GM18867 (cell line): ENCODE data around the gene SPSB2.
A peak's percentile ranks its signal among the peaks of the same experiment; 100 is the strongest.
"Not testable (repeated sequence)": the region's sequence is repeated elsewhere in the genome, so short reads cannot be mapped to it uniquely, and the experiment has no call there.

Experiments
- ATAC-seq: cut with Tn5 transposase; IDR thresholded peaks from one replicate; pipeline ENCODE4 v1.9.1; 2021; ENCODE audit warnings: mild to moderate bottlenecking, moderate library complexity; ENCODE audit not compliant: unreplicated experiment

Gene SPSB2, protein sequence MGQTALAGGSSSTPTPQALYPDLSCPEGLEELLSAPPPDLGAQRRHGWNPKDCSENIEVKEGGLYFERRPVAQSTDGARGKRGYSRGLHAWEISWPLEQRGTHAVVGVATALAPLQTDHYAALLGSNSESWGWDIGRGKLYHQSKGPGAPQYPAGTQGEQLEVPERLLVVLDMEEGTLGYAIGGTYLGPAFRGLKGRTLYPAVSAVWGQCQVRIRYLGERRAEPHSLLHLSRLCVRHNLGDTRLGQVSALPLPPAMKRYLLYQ

DNA sequence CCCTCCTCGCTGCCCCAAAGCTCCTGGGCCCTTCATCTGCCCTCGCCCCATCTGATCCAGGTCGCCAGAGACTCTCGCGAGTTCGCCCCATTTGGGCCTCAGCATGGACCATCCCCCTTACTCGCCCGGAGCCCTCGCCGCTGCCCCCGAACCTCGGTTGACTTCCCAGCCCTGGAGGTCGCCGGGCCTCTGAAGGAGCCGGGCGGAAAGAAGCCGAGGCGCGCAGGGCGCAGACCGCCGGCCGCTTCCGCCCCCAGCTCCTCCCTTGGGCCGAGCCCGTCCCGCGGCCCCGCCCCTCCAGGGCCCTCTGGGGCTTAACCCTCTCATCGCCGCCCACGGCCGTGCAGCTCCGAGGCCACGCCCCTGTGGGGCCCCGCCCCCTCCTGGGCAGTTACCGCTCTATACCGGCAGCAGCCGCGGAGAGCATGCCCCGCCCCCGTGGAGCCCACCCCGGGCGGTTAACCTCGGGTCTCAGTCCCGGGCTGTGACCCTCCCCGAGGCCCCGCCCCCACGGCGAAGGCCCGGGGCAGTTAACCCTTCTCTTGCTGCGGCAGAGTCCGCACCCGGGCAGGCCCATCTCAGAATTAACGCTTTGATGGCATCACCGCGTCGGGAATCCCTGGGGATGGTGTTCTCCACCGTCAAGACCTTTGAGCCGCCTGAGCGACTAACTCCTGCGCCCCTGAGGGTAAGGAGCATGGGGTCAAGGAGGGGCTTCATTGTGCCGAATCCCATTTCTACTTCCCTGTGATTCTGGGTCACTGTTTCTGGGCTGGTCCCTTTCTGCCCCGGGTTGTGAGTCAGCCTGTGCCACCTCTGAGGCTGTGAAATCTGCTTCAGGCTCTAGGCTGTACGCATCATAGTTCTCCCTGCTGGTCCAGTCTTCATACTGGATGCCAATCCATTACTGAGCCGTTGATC is at the start of gene SPSB2:
Gene SPSB2, minus strand, starts transcription at position 210 of the 921 bp plus-strand sequence. CDS start 402 bp downstream, outside the sequence.
- ATAC-seq = peak; percentile 71

DNA sequence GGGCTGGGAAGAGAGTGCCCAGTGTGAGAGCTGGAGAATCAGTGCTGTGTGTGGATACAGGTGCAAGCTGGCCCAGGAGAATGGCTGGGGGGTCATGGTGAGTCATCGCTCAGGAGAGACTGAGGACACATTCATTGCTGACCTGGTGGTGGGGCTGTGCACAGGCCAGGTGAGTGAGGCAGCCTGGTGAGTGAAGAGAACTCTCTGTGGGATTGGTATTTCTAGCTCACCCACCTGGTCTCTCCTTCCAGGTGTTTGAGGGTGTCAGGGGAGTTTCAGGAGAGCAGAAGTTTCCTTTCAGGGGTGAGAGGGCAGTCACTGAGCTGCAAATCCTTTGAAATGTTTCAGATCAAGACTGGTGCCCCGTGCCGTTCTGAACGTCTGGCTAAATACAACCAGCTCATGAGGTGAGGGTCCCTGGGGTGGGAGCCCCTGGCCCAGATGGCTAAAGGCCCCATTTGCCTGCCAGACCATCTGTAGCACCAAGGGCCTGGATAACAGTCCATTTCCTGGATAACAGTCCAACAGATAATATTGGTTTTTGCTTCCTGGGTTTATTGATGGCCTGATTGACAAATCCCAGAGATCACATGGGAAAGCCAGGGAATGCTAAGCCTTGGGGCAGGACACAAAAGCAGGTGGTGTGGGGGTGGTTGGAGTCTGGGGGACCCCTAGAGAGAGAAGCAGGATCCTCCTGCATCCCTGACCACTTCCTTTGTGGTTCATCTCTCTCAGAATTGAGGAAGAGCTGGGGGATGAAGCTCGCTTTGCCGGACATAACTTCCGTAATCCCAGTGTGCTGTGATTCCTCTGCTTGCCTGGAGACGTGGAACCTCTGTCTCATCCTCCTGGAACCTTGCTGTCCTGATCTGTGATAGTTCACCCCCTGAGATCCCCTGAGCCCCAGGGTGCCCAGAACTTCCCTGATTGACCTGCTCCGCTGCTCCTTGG is 49.2 kb upstream of the SPSB2 start:
- peak; percentile 29 for ATAC-seq

GRCh38 chr12:6921539-6921938 is 48.4 kb upstream of the SPSB2 start:
- no peak for ATAC-seq

DNA sequence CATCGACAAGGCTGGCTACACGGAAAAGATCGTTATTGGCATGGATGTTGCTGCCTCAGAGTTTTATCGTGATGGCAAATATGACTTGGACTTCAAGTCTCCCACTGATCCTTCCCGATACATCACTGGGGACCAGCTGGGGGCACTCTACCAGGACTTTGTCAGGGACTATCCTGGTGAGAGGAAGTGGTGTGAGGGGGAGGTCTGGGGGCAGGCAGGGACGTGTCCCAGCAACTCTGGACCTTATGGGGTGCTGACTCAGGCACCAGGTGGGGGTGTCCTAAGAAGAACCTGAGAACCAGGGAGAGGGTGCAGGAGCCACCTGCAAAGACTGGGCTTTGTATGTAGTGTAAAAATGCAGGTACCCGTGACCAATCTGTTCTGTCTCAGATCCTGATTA is 46.5 kb upstream of the SPSB2 start:
- no peak for ATAC-seq

DNA sequence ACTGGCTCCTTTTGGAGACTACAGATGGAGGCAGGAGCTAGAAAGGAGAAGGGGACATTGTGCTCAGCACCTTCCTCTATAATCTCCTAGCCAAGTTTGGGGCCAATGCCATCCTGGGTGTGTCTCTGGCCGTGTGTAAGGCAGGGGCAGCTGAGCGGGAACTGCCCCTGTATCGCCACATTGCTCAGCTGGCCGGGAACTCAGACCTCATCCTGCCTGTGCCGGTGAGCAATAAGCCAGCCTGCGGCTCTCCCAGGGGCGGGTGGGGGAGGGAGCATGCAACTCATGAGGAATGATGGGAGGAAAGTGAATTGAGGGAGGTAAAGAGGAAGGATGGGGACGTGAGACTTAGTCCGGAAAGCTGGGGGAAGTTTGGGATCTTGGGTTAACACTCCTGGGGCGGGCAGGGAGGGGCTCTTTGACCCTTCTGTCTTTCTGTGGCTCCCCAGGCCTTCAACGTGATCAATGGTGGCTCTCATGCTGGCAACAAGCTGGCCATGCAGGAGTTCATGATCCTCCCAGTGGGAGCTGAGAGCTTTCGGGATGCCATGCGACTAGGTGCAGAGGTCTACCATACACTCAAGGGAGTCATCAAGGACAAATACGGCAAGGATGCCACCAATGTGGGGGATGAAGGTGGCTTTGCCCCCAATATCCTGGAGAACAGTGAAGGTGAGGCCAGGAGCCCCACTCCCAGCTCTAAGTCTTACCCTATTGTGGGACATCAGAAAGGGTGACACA is 44.6 kb upstream of the SPSB2 start:
- no peak for ATAC-seq

GRCh38 chr12:6916426-6917200 is 43.5 kb upstream of the SPSB2 start:
- ATAC-seq = no peak

DNA sequence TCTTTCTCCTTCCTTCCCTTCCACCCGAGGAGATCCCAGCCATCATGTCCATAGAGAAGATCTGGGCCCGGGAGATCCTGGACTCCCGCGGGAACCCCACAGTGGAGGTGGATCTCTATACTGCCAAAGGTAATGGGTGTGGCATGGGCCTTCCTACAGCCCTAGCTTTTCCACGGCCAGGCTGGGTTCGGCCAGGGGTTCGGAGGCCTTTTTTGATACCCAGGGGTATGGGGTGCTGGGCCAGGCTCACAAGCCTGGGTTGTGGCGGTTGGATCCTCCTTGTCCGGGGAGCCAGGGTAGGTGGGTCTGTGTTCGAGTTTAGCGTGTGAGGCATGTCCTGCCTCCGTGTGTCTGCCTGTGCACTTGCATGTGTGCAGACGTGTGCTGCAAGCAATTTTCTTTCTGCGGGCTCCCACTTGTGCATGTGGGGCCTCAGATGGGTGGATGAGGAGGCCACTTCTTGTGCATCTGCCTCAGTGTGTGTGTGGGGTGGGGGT is 42.7 kb upstream of the SPSB2 start:
- no peak for ATAC-seq

- no peak for ATAC-seq
Observed at GRCh38 chr12:6914947-6915788, 42.1 kb upstream of the SPSB2 start.

DNA sequence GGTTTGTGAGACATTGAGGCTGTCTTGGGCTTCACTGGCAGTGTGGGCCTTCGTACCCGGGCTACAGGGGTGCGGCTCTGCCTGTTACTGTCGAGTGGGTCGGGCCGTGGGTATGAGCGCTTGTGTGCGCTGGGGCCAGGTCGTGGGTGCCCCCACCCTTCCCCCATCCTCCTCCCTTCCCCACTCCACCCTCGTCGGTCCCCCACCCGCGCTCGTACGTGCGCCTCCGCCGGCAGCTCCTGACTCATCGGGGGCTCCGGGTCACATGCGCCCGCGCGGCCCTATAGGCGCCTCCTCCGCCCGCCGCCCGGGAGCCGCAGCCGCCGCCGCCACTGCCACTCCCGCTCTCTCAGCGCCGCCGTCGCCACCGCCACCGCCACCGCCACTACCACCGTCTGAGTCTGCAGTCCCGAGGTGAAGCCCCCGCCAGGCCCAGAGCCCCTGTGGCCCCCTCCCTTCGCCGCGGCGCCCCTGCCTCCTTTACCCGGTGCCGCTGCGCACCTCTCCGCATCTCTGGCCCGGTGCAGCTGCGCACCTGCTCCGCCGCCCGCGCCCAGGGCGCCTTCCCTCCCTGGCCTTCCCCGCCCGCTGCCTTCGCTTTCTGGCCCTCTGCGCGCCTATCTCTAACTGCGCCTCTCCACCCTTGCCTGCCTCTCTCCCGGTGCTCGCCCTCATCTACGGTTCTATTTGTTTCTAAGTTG is 41.3 kb upstream of the SPSB2 start, which contains the start of gene ENO2:
Gene ENO2, plus strand, starts transcription at position 335 of the 701 bp plus-strand sequence. CDS start 1,253 bp downstream, outside the sequence.
- peak; percentile 72 for ATAC-seq

- ATAC-seq = no peak
Observed at GRCh38 chr12:6912164-6912935, 39.2 kb upstream of the SPSB2 start.

DNA sequence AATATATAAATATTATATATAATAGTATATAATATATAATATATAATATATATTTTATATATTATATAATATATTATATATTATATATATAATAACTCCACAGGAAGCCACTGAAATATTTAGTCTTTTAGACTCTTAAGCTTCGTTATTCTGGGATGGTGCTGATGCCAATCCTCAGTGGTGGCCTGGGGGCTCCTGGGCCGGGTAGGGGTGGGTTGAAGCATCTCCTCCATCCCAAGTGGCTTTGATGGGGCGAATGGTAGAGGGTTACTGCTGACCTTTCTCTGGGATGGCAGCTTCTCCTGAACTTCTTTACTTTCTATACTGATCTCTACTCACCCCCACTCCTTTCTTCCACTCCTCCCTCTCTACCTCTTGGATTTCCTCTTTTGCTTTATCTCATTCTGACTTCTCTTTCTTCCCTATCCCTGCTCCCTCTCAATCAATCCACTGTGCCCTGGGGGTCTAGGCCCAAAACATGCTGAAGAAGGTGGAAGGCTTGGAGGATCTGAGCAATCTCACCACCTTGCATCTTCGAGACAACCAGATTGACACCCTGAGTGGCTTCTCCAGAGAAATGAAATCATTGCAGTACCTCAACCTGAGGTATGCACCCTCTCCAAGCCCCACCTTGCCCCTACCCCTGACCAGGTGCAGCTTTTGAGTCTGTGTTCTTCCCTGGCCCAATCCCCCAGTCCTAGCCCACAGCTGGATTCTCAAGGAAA is 36.5 kb upstream of the SPSB2 start:
- no peak for ATAC-seq

GRCh38 chr12:6908141-6908540 is 35.0 kb upstream of the SPSB2 start:
- ATAC-seq = not testable (repeated sequence)

GRCh38 chr12:6905414-6906040 is 32.4 kb upstream of the SPSB2 start:
- no peak for ATAC-seq

- peak; percentile 92 for ATAC-seq
Observed at GRCh38 chr12:6904280-6905276, 31.5 kb upstream of the SPSB2 start, which contains the start of gene LRRC23. Gene LRRC23, plus strand, starts transcription at chr12:6904822. Its CDS starts 812 bp downstream, at chr12:6905634.
